Activated CD4-positive, alpha-beta T cell treated with anti-CD3 and anti-CD28 coated beads, Interleukin-2, Interleukin-4, amounts not matched to agents 100 ng/mL and 50 ng/mL, durations not matched to agents 16 hours and 8 hours (primary cell): Measurements from ENCODE around the gene HERPUD2.

Experiments used
- DNase-seq: peaks from one replicate; pipeline ENCODE4 v3.0.0-alpha.2; 2020; ENCODE audit warnings: low spot score

HERPUD2 gene

DNA sequence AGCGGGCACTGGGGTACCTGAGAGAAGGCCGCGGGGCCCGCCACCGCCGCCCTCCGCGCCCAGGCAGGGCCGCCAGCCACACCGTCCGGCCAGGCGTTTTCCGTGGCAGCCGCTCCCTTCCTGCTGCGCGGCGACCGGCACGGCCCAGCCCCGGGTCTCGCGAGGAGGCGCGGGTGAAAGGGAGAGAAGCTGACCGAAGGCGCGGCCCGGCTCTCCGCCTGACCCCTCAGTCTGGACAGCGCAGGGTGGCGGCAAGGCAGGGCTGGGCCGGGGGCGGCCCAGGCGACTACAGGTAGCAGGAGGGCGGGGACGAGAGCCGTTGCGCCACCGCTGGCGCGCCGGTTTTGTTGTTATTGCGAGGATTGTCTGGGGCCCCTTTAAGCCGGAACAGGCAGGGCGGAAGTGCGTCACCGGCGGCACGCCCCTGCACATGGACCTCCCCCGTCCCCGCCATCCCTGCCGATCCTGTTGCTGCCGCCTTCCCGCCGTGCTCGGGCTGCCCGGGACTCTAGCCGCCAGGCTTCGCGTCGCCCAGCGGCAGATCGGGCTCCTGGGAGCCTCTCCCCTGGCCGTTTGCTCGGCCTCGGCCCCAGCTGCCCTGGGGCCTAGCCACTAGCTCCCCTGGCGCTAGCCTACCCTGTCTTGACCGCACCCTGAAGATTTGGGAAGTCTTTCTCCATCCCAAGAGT, at the start of gene HERPUD2:
Gene HERPUD2, minus strand, starts transcription at position 352 of the 689 bp plus-strand sequence. CDS start 805 bp downstream, outside the sequence.
- peak; percentile 93 for DNase-seq

DNA sequence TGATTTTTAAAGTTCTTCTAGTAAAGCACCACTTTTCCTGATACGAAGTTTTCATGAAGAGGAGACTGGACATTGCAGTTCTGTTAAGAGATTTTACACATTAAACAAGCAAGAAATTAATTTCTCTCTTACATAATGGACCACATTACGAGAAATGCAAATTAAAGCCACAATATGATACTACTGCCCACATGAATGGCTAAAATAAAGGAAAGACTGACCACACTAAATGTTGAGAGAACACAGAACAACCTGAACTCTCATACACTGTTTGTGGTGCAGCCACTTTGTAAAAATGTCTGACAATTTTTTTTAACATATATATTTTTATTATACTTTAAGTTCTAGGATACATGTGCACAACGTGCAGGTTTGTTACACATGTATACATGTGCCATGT, 44.0 kb upstream of the HERPUD2 start:
- DNase-seq = no peak

GRCh38 chr7:35736725-35737124, 41.8 kb upstream of the HERPUD2 start:
- DNase-seq = no peak

DNA sequence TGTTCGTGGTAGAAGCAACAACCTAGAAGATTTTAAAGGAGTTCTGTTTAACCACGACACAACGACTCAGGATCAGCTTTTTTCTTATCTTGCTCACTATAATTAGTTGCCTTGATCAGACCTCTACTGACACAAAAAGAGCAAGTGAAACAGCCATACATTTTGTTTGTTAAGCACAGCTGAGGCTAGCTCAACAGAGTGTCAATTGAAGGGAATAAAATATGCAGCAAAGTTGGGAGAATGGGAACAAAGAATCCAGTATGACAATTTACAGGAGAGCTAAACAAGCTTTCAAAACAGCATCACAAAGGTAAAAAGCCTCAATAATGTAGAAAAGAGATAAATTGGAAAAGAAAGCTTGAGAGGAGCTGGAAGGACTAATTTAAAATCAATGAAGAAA, 40.5 kb upstream of the HERPUD2 start:
- no peak for DNase-seq

GRCh38 chr7:35734001-35734483, 39.1 kb upstream of the HERPUD2 start:
- no peak for DNase-seq

DNA sequence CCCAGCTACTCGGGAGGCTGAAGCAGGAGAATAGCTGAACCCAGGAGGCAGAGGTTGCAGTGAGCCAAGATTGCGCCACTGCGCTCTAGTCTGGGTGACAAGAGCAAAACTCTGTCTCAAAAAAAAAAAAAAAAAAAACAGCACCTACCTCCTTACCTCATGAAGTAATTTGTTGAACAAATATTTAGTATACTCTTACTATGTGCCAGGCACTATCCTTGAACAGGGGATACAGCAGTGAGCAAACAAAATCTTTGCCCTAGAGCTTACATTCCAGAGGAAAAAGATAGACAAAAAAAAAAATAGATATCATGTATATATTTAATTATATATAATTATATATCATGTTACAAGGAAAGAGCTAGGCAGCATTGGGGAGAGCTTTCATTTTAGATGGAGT, 36.4 kb upstream of the HERPUD2 start:
- no peak for DNase-seq

GRCh38 chr7:35729061-35729783, 34.3 kb upstream of the HERPUD2 start:
- peak; percentile 80 for DNase-seq

DNA sequence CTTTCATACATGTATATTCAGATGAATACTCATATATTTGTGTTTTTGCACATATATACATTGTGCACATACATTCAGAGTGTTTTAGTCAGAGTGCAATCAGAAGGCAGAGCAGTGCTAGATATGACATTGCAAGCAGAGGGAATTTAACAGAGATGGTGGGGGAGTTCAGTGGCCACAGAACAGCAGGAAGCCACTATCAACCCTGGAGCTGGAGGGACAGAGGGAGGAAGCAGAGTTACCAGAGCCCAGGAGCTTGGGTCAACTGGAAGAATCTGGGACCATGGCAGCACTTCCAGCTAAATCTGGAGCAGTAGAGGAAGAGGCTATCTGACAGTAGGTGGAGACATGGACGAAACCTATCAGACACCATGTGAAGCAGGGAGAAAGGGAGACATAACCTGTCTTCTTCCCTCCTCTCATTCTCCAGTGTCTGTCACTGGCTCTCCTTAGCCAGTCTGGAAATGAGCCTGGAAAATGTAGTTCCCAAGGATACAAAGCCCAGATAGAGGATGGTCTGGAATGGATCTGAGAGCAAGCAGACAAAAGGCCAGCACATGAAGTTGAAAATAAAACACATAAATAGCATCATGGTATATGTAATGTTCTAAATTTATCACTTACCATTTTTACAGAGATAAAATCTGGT, 33.6 kb upstream of the HERPUD2 start:
- DNase-seq = no peak

DNA sequence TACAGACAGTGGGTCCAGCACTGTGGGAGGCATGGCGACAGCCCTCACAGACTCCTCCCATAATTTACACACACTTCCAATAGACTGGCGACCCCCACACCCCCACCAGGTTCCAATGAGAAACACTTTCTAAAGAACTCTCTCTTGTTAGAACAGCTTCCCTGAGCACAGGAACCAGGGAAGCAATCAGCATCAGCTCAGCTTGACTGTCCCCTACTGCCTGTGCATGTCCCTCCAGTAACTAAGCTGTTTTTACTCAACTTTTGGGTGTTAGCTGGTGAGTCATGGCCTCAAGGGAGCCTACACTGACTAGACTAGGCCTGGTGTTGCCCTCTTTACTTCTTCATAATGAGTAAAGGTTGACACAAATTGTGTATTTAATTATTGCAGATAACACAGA, 32.6 kb upstream of the HERPUD2 start:
- DNase-seq = peak; percentile 83

- DNase-seq = no peak
Observed at GRCh38 chr7:35726654-35727053, 31.7 kb upstream of the HERPUD2 start.

DNA sequence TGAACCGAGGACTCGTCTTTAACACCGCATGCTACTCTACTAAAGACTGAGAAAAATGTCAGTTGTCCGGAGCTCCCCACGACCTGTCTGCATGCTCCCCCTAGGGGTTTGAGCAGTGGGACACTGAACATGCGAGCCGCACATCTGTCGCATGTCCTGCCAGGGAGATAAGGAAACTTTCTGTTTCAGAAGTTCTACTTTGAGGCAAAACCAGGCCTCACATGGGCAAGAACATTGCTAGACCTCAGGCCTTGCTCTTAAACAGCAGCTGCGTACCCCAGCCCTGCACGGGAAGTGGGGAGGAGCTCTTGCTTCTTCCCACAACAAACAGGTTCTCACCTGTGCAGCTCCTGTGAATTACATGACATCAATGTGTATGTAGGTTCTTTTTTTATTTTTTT, 30.3 kb upstream of the HERPUD2 start:
- DNase-seq = peak; percentile 74

GRCh38 chr7:35723011-35723410, 28.1 kb upstream of the HERPUD2 start:
- DNase-seq = peak; percentile 82

DNA sequence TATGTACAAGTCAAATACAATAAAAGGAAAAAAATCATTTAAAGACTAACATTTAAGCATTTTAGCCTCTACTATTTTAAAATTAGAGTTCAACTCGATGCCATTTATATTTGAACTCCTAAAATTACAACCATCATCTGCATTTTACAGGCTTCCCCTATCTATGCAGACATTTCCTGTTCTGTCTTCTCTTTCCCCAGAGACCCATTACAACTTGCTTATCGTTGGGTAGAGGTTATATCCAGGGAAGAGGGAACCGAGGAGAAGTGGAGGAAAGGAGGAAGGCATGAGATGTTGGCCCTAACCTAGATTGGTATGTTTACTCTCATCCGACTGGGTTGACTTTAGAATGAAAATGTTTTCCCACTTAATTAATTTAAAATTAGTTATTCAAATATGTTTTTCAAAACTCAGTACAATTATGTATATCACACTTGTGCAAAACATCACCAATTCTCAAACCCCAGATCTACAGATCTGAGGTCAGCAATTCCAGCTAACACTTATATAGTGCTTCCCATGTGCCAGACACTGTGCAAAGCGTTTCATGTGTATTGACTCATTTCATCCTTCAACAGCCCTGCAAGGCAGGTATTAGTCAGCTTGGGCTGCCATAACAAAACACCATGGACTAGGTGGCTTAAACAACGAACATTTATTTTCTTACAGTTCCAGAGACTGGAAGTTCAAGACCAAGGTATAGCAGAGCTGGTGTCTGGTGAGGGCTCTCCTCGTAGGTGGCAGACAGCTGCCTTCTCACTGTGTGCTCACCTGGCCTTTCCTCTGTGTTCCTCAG, 27.3 kb upstream of the HERPUD2 start:
- peak; percentile 90 for DNase-seq

GRCh38 chr7:35721288-35721687, 26.4 kb upstream of the HERPUD2 start:
- no peak for DNase-seq

GRCh38 chr7:35720849-35721248, 25.9 kb upstream of the HERPUD2 start:
- DNase-seq = no peak

GRCh38 chr7:35720032-35720431, 25.1 kb upstream of the HERPUD2 start:
- no peak for DNase-seq

- DNase-seq = no peak
Observed at GRCh38 chr7:35718047-35718446, 23.1 kb upstream of the HERPUD2 start.

- DNase-seq = no peak
Observed at GRCh38 chr7:35717516-35717915, 22.6 kb upstream of the HERPUD2 start.

GRCh38 chr7:35717013-35717412, 22.1 kb upstream of the HERPUD2 start:
- no peak for DNase-seq

DNA sequence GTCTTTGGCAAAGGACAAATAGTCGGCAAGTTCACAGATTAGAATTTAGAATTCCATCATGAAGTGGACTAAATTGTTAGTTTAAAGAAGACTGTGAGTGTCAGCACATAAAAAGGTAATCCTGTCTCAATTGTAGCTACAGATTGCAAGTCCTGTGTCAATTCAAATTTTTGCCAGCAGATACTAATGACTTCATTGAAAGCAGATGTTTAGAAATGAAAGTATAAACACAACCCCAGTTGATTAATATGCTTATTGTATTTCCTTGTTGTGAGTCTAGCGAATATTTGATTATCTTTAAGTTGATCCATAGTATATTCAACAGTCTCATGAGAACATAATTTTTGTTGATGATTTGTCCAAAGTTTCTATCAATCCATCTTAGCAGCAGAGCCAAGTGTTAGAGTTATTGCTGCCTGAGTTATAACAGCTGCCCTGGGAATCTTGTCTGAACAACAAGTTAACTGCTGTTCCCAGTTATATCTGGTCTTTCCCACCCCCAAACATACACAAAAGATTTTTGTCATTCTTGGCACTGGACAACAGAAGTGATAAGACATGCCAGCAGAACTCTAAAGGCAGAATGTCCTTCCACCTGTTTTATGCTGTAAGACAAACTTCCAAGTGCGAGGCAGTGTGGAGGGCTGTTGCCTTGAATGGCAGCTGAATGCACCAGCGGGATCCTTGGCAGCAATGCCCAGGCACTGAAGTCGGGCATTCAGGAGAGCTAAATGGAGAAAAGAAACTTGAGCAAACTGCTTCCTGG, 21.3 kb upstream of the HERPUD2 start:
- DNase-seq = no peak

DNA sequence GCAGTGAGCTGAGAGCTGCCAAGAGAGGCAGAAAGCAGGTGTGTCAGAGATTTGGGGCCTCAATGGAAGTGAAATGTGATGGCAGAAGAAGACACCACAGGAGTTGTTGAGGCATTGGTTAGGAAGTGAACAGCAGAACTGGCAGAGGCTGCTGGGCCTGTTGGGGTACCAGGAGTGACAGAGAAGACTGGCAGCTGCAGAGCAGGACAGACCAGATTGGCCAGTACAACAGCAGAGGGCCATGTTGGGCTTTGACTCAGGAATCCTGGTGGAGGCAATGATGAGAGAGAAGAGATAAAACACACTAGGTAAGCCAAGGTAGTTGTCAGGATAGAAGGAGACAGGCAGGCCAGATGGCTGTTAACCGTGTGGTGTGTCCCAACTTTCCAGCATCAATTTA, 19.9 kb upstream of the HERPUD2 start:
- DNase-seq = no peak
